Measurements from ENCODE around the gene LAMB4.
A peak's percentile ranks its signal among the peaks of the same experiment; 100 is the strongest.

The LAMB4 gene

GRCh38 chr7:108069646-108070045 is 60.5 kb downstream of the LAMB4 start:
- no peak overlapping the region for H3K4me3 ChIP-seq (ENCODE audit: low read depth, low read length)
- no peak for TF ChIP-seq POLR2A (IDR thresholded peaks at IDR 0.05; ENCODE audit: extremely low read depth, insufficient read length)
- TF ChIP-seq CTCF (IDR thresholded peaks at IDR 0.05; ENCODE audit: low read depth, low read length): no peak
- TF ChIP-seq MAX (IDR thresholded peaks at IDR 0.05; ENCODE audit: low read depth, low read length): no peak
- TF ChIP-seq MYC (IDR thresholded peaks at IDR 0.05; ENCODE audit: low read depth, low read length): no peak
- no peak for DNase-seq (ENCODE audit: low read depth)

- TF ChIP-seq CTCF (IDR thresholded peaks at IDR 0.05; ENCODE audit: low read depth, low read length): no peak
- no peak for TF ChIP-seq MYC (IDR thresholded peaks at IDR 0.05; ENCODE audit: low read depth, low read length)
- TF ChIP-seq POLR2A (IDR thresholded peaks at IDR 0.05; ENCODE audit: extremely low read depth, insufficient read length): no peak
- TF ChIP-seq MAX (IDR thresholded peaks at IDR 0.05; ENCODE audit: low read depth, low read length): no peak
- H3K4me3 ChIP-seq (ENCODE audit: low read depth, low read length): no peak overlapping the region
- DNase-seq (ENCODE audit: low read depth): no peak
Measured at GRCh38 chr7:108067844-108068243, 62.3 kb downstream of the LAMB4 start.

GRCh38 chr7:108066486-108066885 is 63.7 kb downstream of the LAMB4 start:
- no peak for DNase-seq (ENCODE audit: low read depth)
- H3K4me3 ChIP-seq (ENCODE audit: low read depth, low read length): no peak overlapping the region

GRCh38 chr7:108063520-108063933 is 66.6 kb downstream of the LAMB4 start:
- H3K4me3 ChIP-seq (ENCODE audit: low read depth, low read length): no peak overlapping the region
- DNase-seq (ENCODE audit: low read depth): peak; percentile 89
- TF ChIP-seq MAX (IDR thresholded peaks at IDR 0.05; ENCODE audit: low read depth, low read length): peak; percentile 63
- no peak for TF ChIP-seq POLR2A (IDR thresholded peaks at IDR 0.05; ENCODE audit: extremely low read depth, insufficient read length)
- TF ChIP-seq MYC (IDR thresholded peaks at IDR 0.05; ENCODE audit: low read depth, low read length): peak; percentile 15; the same call in 1 of the 2 replicates
- no peak for TF ChIP-seq CTCF (IDR thresholded peaks at IDR 0.05; ENCODE audit: low read depth, low read length)

More at GRCh38 chr7:108066486-108066885, 63.7 kb downstream of the LAMB4 start:
- TF ChIP-seq MAX (IDR thresholded peaks at IDR 0.05; ENCODE audit: low read depth, low read length) (no peak), CTCF (IDR thresholded peaks at IDR 0.05; ENCODE audit: low read depth, low read length) (no peak), MYC (IDR thresholded peaks at IDR 0.05; ENCODE audit: low read depth, low read length) (no peak), POLR2A (IDR thresholded peaks at IDR 0.05; ENCODE audit: extremely low read depth, insufficient read length) (no peak)

- TF ChIP-seq POLR2A (IDR thresholded peaks at IDR 0.05; ENCODE audit: extremely low read depth, insufficient read length): no peak
- no peak for TF ChIP-seq CTCF (IDR thresholded peaks at IDR 0.05; ENCODE audit: low read depth, low read length)
- no peak for TF ChIP-seq MYC (IDR thresholded peaks at IDR 0.05; ENCODE audit: low read depth, low read length)
- TF ChIP-seq MAX (IDR thresholded peaks at IDR 0.05; ENCODE audit: low read depth, low read length): no peak
- DNase-seq (ENCODE audit: low read depth): no peak
- H3K4me3 ChIP-seq (ENCODE audit: low read depth, low read length): no peak overlapping the region
Measured at GRCh38 chr7:108062250-108063014, 67.7 kb downstream of the LAMB4 start.

Measured in NB4 (cell line).